GM18520 (cell line): ENCODE results near the gene ZYG11B.
"Not testable (repeated sequence)": the region's sequence is repeated elsewhere in the genome, so short reads cannot be mapped to it uniquely, and the experiment has no call there.

Experiments
- ATAC-seq: cut with Tn5 transposase; IDR thresholded peaks from one replicate; pipeline ENCODE4 v1.9.1; 2021; ENCODE audit not compliant: unreplicated experiment

ZYG11B gene

GRCh38 chr1:52751589-52752483 is 25.6 kb downstream of the ZYG11B start:
- ATAC-seq: no peak

DNA sequence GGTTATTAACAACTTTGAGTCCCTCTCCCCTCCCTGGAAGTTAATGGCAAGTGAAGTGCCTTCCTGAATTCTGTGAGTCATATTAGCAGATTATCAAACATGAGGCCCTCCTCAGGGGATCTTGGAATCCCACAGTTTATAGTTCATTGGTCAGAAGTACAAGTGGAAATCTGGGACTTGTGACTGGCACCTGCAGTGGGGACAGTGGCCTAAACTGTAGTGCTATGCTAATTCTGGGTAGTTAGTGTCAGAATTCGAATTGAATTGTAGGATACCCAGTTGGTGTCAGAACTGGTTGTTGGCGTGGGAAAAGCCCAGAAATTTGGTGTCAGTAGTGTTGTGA is 26.2 kb downstream of the ZYG11B start:
- no peak for ATAC-seq

GRCh38 chr1:52753169-52753568 is 26.9 kb downstream of the ZYG11B start:
- no peak for ATAC-seq

- no peak for ATAC-seq
Observed at GRCh38 chr1:52756020-52756419, 29.8 kb downstream of the ZYG11B start.

DNA sequence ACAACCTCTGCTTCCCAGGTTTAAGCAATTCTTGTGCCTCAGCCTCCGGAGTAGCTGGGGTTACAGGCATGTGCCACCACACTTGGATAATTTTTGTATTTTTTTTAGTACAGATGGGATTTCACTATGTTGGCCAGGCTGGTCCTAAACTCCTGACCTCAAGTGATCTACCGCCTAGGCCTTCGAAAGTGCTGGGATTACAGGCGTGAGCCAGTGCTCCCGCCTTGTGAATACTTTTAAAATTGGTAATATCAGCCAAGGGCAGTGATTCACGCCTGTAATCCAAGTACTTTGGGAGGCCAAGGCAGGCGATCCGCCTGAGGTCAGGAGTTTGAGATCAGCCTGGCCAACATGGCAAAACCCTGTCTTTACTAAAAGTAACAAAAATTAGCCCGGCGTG is 33.7 kb downstream of the ZYG11B start:
- ATAC-seq: no peak

- ATAC-seq: no peak
Observed at GRCh38 chr1:52767596-52768280, 41.5 kb downstream of the ZYG11B start.

DNA sequence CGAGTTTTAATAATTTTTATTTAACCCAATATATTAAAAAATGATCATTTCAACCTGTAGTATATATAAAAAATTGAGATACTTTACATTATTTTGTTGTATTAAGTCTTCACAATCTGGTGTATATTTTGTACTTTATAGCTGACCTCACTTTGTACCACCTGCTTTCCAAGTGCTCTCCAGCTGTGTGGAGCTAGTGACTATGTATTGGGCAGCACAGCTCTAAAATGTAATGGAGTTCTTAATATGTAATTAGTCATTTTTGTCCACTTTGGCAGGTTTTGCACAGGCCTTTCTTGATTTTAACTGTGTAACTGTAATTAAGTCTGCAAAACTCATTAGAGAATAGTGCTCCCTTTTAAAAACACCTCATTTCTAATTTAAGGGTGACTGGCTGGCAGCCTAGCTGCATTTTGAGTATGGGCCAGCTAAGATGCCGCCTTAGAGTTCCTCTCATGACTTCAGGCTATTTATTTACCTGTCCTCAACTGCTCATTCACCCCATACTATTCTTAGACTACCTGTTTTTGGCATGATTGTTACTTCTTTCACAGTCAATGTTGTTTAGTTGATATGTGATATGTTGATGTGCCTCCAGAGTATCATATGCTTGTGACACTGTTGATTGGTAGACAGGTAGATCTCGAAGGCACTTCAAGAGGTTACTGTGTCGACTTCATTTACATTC is 43.2 kb downstream of the ZYG11B start:
- ATAC-seq: no peak

GRCh38 chr1:52771384-52771783 is 45.1 kb downstream of the ZYG11B start:
- ATAC-seq: no peak

- ATAC-seq: no peak
Observed at GRCh38 chr1:52786148-52786547, 59.9 kb downstream of the ZYG11B start.

DNA sequence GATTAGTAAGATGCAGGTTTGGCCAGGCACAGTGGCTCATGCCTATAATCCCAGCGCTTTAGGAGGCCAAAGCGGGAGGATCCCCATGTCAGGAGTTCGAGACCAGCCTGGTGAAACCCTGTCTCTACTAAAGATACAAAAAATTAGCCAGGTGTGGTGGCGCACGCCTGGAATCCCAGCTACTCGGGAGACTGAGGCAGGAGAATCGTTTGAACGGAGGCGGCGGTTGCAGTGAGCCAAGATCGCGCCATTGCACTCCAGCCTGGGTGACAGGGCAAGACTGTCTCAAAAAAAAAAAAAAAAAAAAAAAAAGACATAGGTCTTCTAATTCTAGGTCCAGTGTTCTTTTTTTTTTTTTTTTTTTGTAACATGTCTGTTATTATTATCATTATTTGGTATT is 64.2 kb downstream of the ZYG11B start:
- not testable (repeated sequence) for ATAC-seq

DNA sequence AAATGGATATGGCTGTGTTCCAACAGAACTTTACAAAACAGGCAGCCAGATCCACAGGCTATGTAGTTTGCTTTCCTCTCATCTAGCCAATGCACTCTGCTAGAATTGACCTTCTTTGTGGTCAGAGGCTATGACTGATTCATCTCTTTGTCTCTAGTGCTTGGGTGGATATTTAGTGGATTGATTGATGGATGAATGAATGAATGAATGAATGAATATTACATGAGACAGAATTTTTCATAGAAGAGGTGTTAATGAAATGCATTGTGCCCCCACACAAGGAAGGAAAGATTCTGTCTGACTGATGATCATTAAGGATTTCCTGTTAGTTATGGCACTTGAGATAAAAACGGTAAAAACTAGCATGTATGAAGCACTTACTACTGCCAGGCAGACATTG is 65.8 kb downstream of the ZYG11B start:
- ATAC-seq: no peak

- ATAC-seq: not testable (repeated sequence)
Observed at GRCh38 chr1:52793717-52794116, 67.5 kb downstream of the ZYG11B start.

DNA sequence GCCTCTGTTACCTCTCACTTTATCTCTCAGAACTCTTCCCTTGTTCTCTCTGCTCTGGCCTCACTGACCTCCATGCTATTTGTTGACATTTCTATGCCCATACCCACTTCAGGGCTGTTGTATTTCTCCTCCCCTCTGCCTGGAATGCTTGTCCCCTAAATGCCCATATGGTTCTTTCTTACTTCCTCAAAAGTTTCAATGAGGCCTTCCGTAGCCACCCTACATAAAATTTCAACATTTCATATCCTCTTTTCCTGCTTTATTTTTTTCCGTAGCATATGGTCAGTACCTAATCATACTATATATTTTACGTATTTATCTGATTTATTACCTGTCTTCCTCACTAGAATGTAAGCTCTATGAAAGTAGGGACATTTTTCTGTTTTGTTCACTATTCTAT is 69.2 kb downstream of the ZYG11B start:
- no peak for ATAC-seq

DNA sequence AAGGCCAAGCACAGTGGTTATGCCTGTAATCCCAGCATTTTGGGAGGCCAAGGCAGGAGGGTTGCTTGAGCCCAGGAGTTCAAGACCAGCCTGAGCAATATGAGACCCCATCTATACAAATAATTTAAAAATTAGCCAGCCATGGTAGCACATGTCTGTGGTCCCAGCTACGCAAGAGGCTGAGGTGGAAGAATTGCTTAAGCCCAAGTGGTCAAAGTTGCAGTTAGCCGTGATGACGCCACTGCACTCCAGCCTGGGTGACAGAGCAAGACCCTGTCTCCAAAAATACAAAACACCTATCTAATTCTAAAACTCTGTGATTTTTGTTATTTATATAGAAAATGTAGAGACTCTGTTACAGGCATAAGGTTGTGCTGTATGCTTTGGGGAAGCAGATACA is 72.1 kb downstream of the ZYG11B start:
- ATAC-seq: no peak

GRCh38 chr1:52801011-52801410 is 74.8 kb downstream of the ZYG11B start:
- ATAC-seq: no peak

DNA sequence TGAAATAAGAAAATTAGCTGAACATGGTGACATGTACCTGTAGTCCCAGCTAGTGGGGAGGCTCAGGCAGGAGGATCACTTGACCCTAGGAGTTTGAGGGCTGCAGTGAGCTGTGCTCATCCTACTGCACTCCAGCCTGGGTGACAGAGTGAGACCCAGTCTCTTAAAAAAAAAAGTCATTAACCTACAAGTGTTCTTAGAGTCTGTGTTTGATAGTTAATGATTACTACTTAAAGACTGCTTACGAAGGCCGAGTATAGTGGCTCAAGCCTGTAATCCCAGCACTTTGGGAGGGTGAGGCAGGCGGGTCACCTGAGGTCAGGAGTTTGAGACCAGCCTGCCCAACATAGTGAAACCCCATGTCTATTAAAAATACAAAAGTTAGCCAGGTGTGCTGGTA is 77.8 kb downstream of the ZYG11B start:
- not testable (repeated sequence) for ATAC-seq

DNA sequence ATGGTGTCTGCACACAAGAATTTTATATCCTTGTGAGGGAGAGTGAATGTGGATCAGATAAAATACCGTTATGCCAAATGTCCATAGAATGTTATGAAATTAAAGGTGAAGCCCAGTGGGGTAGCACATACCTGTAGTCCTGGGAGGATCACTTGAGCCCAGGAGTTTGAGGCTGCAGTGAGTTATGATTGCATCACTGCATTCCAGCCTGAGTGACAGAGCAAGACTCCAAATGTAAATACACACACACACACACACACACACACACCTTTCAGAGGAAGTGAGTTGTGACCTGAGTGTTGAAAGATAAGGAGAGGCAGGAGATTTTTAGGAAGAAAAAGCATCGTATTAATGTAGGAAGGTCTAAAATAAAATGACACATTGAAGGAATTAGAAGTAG is 88.2 kb downstream of the ZYG11B start:
- ATAC-seq: no peak

DNA sequence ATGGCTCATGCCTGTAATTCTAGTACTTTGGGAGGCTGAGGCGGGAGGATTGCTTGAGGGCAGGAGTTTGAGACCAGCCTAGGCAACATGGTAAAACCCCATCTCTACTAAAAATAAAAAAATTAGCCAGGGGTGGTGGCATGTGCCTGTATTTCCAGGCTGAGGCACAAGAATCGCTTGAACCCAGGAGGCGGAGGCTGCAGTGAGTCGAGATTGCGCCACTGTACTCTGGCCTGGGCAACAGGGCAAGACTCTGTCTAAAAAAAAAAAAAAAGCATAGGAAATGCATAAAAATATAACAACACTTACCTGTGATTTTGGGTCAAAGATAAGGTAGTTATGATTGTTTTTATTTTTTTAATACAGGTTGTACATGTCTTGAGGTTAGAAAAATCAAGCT is 94.6 kb downstream of the ZYG11B start:
- not testable (repeated sequence) for ATAC-seq

- no peak for ATAC-seq
Observed at GRCh38 chr1:52825868-52826267, 99.6 kb downstream of the ZYG11B start.

GRCh38 chr1:52834798-52835197 is 108.5 kb downstream of the ZYG11B start:
- no peak for ATAC-seq

- ATAC-seq: no peak
Observed at GRCh38 chr1:52836035-52836434, 109.8 kb downstream of the ZYG11B start.

DNA sequence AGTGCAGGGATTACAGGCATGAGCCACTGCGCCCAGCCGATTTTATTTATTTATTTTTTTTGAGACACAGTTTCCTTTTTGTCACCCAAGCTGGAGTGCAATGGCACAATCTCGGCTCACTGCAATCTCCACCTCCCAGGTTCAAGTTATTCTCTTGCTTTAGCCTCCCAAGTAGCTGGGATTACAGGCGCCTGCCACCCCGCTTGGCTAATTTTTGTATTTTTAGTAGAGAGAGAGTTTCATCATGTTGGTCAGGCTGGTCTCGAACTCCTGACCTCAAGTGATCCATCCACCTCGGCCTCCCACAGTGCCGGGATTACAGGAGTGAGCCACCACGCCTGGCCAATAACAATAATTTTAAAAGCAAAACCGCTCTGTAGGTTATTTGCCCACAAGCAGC is 112.9 kb downstream of the ZYG11B start:
- not testable (repeated sequence) for ATAC-seq
